Limb (tissue), 2 donors: Measurements from ENCODE around the gene TNIK.

Experiments used
- DNase-seq, 2 donors: peaks; one replicate each; pipeline ENCODE4 v3.0.0-alpha.2; 2016; ENCODE audit errors: extremely low spot score in 2 of 2

Gene TNIK

DNA sequence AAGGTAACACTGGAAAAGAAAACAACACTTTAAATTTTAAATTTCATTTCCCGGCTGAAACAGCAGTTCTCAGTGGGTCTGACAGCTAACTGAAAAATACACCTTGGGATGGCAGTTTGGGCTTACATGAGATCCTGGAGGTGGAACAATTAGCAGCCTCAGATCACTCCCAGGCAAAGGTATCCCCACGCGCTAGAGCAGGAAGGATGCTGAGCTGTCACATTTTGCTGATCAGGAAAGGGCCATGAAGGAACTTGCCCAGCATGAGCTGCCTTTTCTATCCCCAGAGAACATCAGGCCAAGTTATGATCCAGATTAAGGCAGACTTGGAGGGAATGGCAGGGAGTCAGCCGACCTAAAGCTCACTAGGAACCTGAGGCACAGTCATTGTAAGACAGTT lies 228.8 kb downstream of the TNIK start:
- DNase-seq, result no peak

GRCh38 chr3:171230865-171231264 lies 229.3 kb downstream of the TNIK start:
- DNase-seq, result no peak

DNA sequence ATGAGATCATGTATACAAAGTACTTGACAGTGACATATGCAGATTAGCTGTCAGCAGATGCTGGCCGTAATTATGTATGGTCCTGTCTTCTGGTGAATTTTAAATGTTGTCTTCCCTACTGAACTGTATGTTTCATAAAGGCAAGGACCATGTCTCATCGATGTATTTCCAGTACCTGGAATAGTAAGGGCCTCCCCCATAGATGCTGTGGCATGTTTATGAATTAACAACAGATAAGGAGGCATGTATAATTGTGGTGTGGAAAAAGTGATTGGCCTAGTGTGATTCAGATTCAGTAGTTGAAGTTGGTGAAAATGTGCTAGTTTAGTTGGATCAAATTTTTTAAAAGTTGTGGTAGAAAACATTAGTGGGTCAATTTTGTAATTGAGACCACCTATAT lies 231.0 kb downstream of the TNIK start:
- no peak for DNase-seq

GRCh38 chr3:171228240-171228639 lies 232.0 kb downstream of the TNIK start:
- DNase-seq, result no peak

- no peak for DNase-seq
These were observed 232.4 kb downstream of the TNIK start for GRCh38 chr3:171227828-171228227.

DNA sequence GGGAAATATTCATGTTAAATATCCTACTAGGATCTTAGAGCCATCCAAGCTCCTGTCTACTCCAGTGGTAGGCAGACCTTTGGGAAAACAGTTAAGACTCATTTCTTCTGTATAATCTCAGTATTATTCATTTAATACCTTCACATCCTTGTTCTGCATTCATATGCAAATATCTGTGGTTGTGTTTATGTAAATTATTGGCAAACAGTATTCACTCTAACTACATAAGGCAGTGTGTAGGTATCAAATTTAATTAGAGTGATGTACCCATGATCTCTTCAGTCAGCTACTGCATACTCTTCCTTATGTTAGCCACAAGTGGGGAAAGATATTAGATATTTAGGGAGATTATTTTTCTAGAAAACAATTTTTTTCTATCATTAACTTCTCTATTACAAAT lies 232.8 kb downstream of the TNIK start:
- no peak for DNase-seq

DNA sequence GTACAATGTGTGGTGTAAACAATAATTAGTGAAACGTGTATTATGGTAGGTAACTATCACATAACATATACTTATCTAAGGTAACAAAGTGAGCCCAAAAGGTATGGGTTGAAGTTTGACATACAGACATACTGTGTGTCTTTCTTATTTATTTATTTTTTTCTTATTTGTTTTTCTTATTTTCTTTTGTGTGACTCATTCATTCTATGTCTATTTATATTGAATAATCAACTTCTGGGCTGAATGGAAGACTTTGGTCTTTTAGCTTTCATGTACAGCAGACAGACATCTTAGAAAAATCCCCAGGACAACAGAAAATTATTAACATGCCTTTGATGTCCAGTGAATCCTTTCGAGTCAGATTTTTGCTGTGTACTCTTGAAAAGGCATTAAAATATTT lies 233.4 kb downstream of the TNIK start:
- no peak for DNase-seq

GRCh38 chr3:171225708-171226107 lies 234.5 kb downstream of the TNIK start:
- DNase-seq, result no peak

GRCh38 chr3:171225165-171225564 lies 235.0 kb downstream of the TNIK start:
- no peak for DNase-seq

- DNase-seq, result no peak
These were observed 236.8 kb downstream of the TNIK start for GRCh38 chr3:171223396-171223795.

GRCh38 chr3:171222995-171223394 lies 237.2 kb downstream of the TNIK start:
- no peak for DNase-seq

GRCh38 chr3:171221597-171221996 lies 238.6 kb downstream of the TNIK start:
- DNase-seq, result no peak

GRCh38 chr3:171221104-171221503 lies 239.1 kb downstream of the TNIK start:
- no peak for DNase-seq

- DNase-seq, result no peak
These were observed 240.9 kb downstream of the TNIK start for GRCh38 chr3:171219258-171219657.

DNA sequence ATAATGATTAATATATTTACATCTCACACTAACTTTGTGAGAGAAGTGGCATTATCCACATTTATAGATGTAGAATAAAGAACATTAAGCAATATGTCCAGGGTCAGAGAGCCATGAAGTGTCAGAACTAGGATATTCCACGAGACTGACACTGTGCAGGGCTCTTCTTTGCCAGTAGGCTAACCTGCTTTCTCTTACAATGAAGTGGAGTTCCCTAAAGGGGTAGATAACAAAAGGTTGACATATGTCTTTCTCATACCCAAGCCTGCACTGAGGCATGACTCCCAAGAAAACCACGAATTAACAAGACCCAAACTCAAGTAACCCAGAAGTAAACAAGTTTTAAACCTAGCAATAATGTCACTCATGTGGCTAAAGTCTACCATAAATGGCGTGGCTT lies 242.1 kb downstream of the TNIK start:
- no peak for DNase-seq

GRCh38 chr3:171213907-171214306 lies 246.3 kb downstream of the TNIK start:
- no peak for DNase-seq

- no peak for DNase-seq
These were observed 247.0 kb downstream of the TNIK start for GRCh38 chr3:171213178-171213577.

GRCh38 chr3:171212648-171213047 lies 247.6 kb downstream of the TNIK start:
- no peak for DNase-seq

DNA sequence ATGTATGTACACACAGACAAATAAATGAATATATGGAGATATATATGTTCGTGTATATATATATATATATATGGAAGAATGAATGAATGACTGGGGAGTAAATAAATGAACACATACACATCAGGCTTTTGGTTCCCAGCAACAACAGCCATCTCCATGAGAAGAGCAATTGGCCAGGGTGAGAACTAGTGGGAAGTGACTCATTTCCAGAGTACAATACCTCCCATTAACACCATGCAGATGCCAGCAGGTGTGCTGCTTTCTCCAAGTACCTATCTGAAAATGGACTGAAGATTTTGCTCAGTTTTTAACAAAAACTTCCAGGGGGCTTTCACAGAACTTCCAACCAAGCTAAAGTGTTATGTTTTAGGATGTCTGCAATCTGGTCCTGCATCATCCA lies 253.9 kb downstream of the TNIK start:
- no peak for DNase-seq

DNA sequence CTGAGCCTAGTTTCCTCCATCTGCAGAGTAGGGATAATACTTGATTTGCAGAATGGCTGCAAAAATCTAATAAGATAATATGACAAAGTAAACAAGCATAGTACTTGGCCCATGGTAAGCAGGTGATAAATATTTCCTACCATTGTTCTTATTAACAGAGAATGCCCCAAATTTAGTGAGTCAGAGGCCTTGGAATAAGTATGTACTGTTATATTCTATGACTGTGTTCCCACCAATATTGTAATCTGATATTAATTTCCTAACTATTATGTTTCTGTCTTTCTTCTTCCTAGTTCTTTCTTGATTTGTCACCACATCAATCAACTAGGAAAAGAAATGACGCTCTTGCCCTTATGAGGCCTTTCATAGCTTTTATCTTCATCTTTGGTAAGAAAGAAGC lies 255.3 kb downstream of the TNIK start:
- DNase-seq, result no peak

- no peak for DNase-seq
These were observed 258.4 kb downstream of the TNIK start for GRCh38 chr3:171201825-171202224.

GRCh38 chr3:171200750-171201088 lies 259.5 kb downstream of the TNIK start:
- no peak for DNase-seq

- no peak for DNase-seq
These were observed 260.0 kb downstream of the TNIK start for GRCh38 chr3:171200052-171200749.

DNA sequence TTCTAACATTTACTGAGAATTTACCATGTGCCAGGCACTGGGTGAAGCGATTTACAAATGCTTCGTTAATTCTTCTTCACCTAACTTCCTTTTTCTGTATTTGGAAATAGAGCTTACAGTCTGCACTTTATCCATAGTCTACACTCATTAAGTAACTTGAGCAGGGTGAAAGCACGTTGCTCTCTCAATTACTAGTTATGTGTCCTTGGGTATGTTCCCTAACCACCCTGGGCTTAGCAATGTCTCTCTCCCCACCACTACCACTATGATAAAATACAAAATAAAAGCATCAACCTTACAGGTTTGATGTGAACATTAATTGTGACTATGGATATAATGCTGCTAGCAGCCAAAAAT lies 260.8 kb downstream of the TNIK start:
- DNase-seq, result no peak
